Liver (tissue), 9 donors: ENCODE data around the gene MAP3K10. TPM values are rescaled to one million over a fixed set of nuclear protein-coding genes. Genes with fewer than 3 reads are reported as not detected.

Experiments
- DNase-seq: peaks from one replicate; pipeline ENCODE4 v3.0.0-alpha.2; 2017; ENCODE audit warnings: low spot score
- H3K27ac ChIP-seq, 2 donors: one replicate each; pipeline ENCODE4 v1.7.0; 2013; ENCODE audit warnings: inconsistent platforms in 2 of 2, low read length in 2 of 2, control low read depth in 1 of 2, low read depth in 1 of 2, mild to moderate bottlenecking in 1 of 2
- H3K27me3 ChIP-seq, 4 donors: one replicate each; pipeline versions ENCODE4 v1.6.1 to v1.7.0; 2013; ENCODE audit warnings: low read length in 3 of 4, inconsistent platforms in 1 of 4, mild to moderate bottlenecking in 1 of 4, moderate library complexity in 1 of 4; ENCODE audit not compliant: control insufficient read depth in 4 of 4, insufficient read depth in 4 of 4
- H3K36me3 ChIP-seq, 4 donors: one replicate each; pipeline versions ENCODE4 v1.6.1 to v1.7.0; 2013; ENCODE audit warnings: low read length in 3 of 4, mild to moderate bottlenecking in 3 of 4, low read depth in 1 of 4, moderate library complexity in 1 of 4; ENCODE audit not compliant: control insufficient read depth in 4 of 4, insufficient read depth in 3 of 4
- H3K4me1 ChIP-seq, 4 donors: one replicate each; pipeline versions ENCODE4 v1.6.1 to v1.7.0; 2013; ENCODE audit warnings: low read length in 3 of 4, mild to moderate bottlenecking in 3 of 4, moderate library complexity in 1 of 4; ENCODE audit not compliant: control insufficient read depth in 4 of 4, insufficient read depth in 4 of 4
- H3K4me3 ChIP-seq, 3 donors: one replicate each; pipeline versions ENCODE4 v1.6.1 to v1.7.0; 2013; ENCODE audit warnings: low read length in 3 of 3, control low read depth in 1 of 3, low read depth in 1 of 3, mild to moderate bottlenecking in 1 of 3
- H3K9ac ChIP-seq, 2 donors: one replicate each; pipeline ENCODE4 v1.7.0; 2013; ENCODE audit warnings: low read length in 2 of 2, mild to moderate bottlenecking in 2 of 2, moderate library complexity in 2 of 2, control low read depth in 1 of 2, low read depth in 1 of 2
- H3K9me3 ChIP-seq, 4 donors: one replicate each; pipeline versions ENCODE4 v1.6.1 to v1.7.0; 2013; ENCODE audit warnings: low read length in 3 of 4; ENCODE audit not compliant: control insufficient read depth in 4 of 4
- CTCF ChIP-seq: fragments of 150-350 bp; IDR thresholded peaks from 2 replicates; pipeline ENCODE4 v1.5.1; 2017; ENCODE audit warnings: improper control_type of control experiment, low read depth, low read length; ENCODE audit not compliant: missing input control
- EGR1 ChIP-seq, 2 donors: IDR thresholded peaks; 2 replicates each; pipeline ENCODE4 v1.6.1; 2016 to 2018; ENCODE audit warnings: antibody characterized with exemption in 2 of 2, low read depth in 2 of 2
- FOXA1 ChIP-seq: IDR thresholded peaks from 2 replicates; pipeline ENCODE4 v1.6.1; 2016; ENCODE audit warnings: antibody characterized with exemption
- FOXA2 ChIP-seq: IDR thresholded peaks from 2 replicates; pipeline ENCODE4 v1.6.1; 2016; ENCODE audit warnings: antibody characterized with exemption
- GABPA ChIP-seq, 2 donors: IDR thresholded peaks in 1 of 2; conservative IDR thresholded peaks in 1 of 2; 2 replicates each; pipeline ENCODE4 v1.6.1; 2016; ENCODE audit warnings: antibody characterized with exemption in 2 of 2, mild to moderate bottlenecking in 1 of 2, moderate library complexity in 1 of 2
- HNF4A ChIP-seq, 2 donors: conservative IDR thresholded peaks; 2 replicates each; pipeline ENCODE4 v1.6.1; 2016; ENCODE audit warnings: antibody characterized with exemption in 2 of 2, mild to moderate bottlenecking in 2 of 2
- HNF4G ChIP-seq: IDR thresholded peaks from 2 replicates; pipeline ENCODE4 v1.6.1; 2016; ENCODE audit warnings: antibody characterized with exemption
- JUND ChIP-seq, 2 donors: IDR thresholded peaks; 2 replicates each; pipeline ENCODE4 v1.6.1; 2016; ENCODE audit warnings: antibody characterized with exemption in 2 of 2
- MAX ChIP-seq: IDR thresholded peaks from 2 replicates; pipeline ENCODE4 v1.6.1; 2016; ENCODE audit warnings: antibody characterized with exemption
- NR2F2 ChIP-seq: IDR thresholded peaks from 2 replicates; pipeline ENCODE4 v1.6.1; 2016; ENCODE audit warnings: antibody characterized with exemption
- RAD21 ChIP-seq, 2 donors: IDR thresholded peaks; 2 replicates each; pipeline ENCODE4 v1.6.1; 2016; ENCODE audit warnings: antibody characterized with exemption in 2 of 2, mild to moderate bottlenecking in 2 of 2
- REST ChIP-seq: IDR thresholded peaks from 2 replicates; pipeline ENCODE4 v1.6.1; 2016; ENCODE audit warnings: antibody characterized with exemption, mild to moderate bottlenecking
- RXRA ChIP-seq, 2 donors: IDR thresholded peaks; 2 replicates each; pipeline ENCODE4 v1.6.1; 2017 to 2018; ENCODE audit warnings: antibody characterized with exemption in 2 of 2, mild to moderate bottlenecking in 1 of 2
- SP1 ChIP-seq: IDR thresholded peaks from 2 replicates; pipeline ENCODE4 v1.6.1; 2018; ENCODE audit warnings: antibody characterized with exemption, mild to moderate bottlenecking
- TAF1 ChIP-seq: conservative IDR thresholded peaks from 2 replicates; pipeline ENCODE4 v1.6.1; 2016; ENCODE audit warnings: antibody characterized with exemption, mild to moderate bottlenecking
- YY1 ChIP-seq: IDR thresholded peaks from 2 replicates; pipeline ENCODE4 v1.6.1; 2016; ENCODE audit warnings: antibody characterized with exemption, mild to moderate bottlenecking
- WGBS: extraction: QIAGEN DNeasy Blood & Tissue Kit; methylation state at CpG from one replicate; pipeline ENCODE4 v1.1.7; 2013; 5-methylcytosine and 5-hydroxymethylcytosine counted together
- polyA plus RNA-seq, 2 donors: library from polyadenylated mRNA; stranded (reverse) in 1 of 2; unstranded in 1 of 2; fragments of 200-250 nt in 1 of 2; fragments of >200 nt in 1 of 2; fragmentation: Nextera tagmentation in 1 of 2; extraction: Ambion mirVana in 1 of 2; gene quantifications; one replicate each; pipeline versions ENCODE4 v1.2.1 to v1.2.3, GENCODE V29; 2013 to 2015
- total RNA-seq, 2 donors: library from RNA; depleted of rRNA; stranded (reverse); fragments of >200 nt; gene quantifications; one replicate each; pipeline ENCODE4 v1.2.3, GENCODE V29; 2014
- TF ChIP-seq, protein P1 (sequence below): IDR thresholded peaks from 2 replicates; pipeline ENCODE4 v1.6.1; 2016; ENCODE audit warnings: antibody characterized with exemption
- TF ChIP-seq, protein P2 (sequence below): IDR thresholded peaks from 2 replicates; pipeline ENCODE4 v1.6.1; 2016; ENCODE audit warnings: antibody characterized with exemption
- donor health status: healthy.
- donor health status: healthy.
- donor health status: healthy.
- donor health status: healthy.
- donor health status: healthy.

MAP3K10 gene
- total and polyA plus RNA-seq, 4 donors: 0.65 to 3.9 (median 2.1) TPM

- no peaks in the 10 kb centered on the region for H3K9me3 ChIP-seq
- no peaks in the 10 kb centered on the region for H3K27me3 ChIP-seq
- TF ChIP-seq, protein P1, sequence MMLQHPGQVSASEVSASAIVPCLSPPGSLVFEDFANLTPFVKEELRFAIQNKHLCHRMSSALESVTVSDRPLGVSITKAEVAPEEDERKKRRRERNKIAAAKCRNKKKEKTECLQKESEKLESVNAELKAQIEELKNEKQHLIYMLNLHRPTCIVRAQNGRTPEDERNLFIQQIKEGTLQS: no peak
- TF ChIP-seq NR2F2: no peak
- no peak for TF ChIP-seq JUND (IDR thresholded peaks at IDR 0.05)
- no peak for TF ChIP-seq SP1
- no peak for TF ChIP-seq CTCF
- H3K27ac ChIP-seq: no peak overlapping the region
- 98% methylated on average over 1 of the region's 1 CpG for WGBS
- no peak overlapping the region for H3K4me3 ChIP-seq
- no peaks in the 10 kb centered on the region for H3K36me3 ChIP-seq
- H3K4me1 ChIP-seq: no peaks in the 10 kb centered on the region
- no peak overlapping the region for H3K9ac ChIP-seq
- no peak for DNase-seq
Observed at GRCh38 chr19:40184273-40184672, 7.0 kb upstream of the MAP3K10 start.

GRCh38 chr19:40191836-40192646 lies 815 bp downstream of the MAP3K10 start:
- peaks cover 0 to 15% (median 5%) of the 10 kb centered on the region in 4 donors for H3K4me1 ChIP-seq
- no peaks in the 10 kb centered on the region for H3K27me3 ChIP-seq
- no peak overlapping the region for H3K27ac ChIP-seq
- no peaks in the 10 kb centered on the region for H3K9me3 ChIP-seq
- no peaks in the 10 kb centered on the region for H3K36me3 ChIP-seq
- WGBS: 21% methylated on average over 62 of the region's 62 CpGs
- H3K9ac ChIP-seq: no peak overlapping the region
- TF ChIP-seq NR2F2: no peak
- no peak for TF ChIP-seq REST
- TF ChIP-seq, protein P1: no peak
- TF ChIP-seq EGR1 (IDR thresholded peaks at IDR 0.05; ENCODE audit: low read depth in 2 of 2): no peak
- no peak for TF ChIP-seq HNF4A (conservative IDR thresholded peaks at IDR 0.05)
- no peak for TF ChIP-seq HNF4G
- no peak for TF ChIP-seq FOXA2
- no peak for TF ChIP-seq RXRA (IDR thresholded peaks at IDR 0.05)
- TF ChIP-seq, protein P2, sequence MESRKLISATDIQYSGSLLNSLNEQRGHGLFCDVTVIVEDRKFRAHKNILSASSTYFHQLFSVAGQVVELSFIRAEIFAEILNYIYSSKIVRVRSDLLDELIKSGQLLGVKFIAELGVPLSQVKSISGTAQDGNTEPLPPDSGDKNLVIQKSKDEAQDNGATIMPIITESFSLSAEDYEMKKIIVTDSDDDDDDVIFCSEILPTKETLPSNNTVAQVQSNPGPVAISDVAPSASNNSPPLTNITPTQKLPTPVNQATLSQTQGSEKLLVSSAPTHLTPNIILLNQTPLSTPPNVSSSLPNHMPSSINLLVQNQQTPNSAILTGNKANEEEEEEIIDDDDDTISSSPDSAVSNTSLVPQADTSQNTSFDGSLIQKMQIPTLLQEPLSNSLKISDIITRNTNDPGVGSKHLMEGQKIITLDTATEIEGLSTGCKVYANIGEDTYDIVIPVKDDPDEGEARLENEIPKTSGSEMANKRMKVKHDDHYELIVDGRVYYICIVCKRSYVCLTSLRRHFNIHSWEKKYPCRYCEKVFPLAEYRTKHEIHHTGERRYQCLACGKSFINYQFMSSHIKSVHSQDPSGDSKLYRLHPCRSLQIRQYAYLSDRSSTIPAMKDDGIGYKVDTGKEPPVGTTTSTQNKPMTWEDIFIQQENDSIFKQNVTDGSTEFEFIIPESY: no peak
- no peak for TF ChIP-seq GABPA (IDR thresholded peaks at IDR 0.05 in 1 of 2, conservative IDR thresholded peaks at IDR 0.05 in 1 of 2)
- no peak for TF ChIP-seq YY1
- no peak for TF ChIP-seq MAX
- TF ChIP-seq JUND (IDR thresholded peaks at IDR 0.05): no peak
- no peak for TF ChIP-seq RAD21 (IDR thresholded peaks at IDR 0.05)
- no peak for TF ChIP-seq FOXA1
- no peak for TF ChIP-seq CTCF
- no peak for TF ChIP-seq TAF1
- DNase-seq: no peak
- peak overlapping the region in 2 of 3 donors; percentile 67 to 97 for H3K4me3 ChIP-seq
